Left lung (tissue), 10 donors: Measurements from ENCODE around the gene DCP1B. TPM values are rescaled to one million over a fixed set of nuclear protein-coding genes. Genes with fewer than 3 reads are reported as not detected.

ENCODE experiments used
- ATAC-seq: fragments of 200-7000 bp; cut with Tn5 transposase; one replicate; pipeline ENCODE4 v1.9.1; 2020; ENCODE audit warnings: moderate library complexity
- DNase-seq, 4 donors: peaks; one replicate each; pipeline ENCODE4 v3.0.0-alpha.2; 2013 to 2020
- H3K27ac ChIP-seq, 2 donors: fragments of 200-600 bp; sonication (generic) in 1 of 2; one replicate each; pipeline versions ENCODE4 v1.5.0 to v1.8.0; 2020 to 2021
- H3K27me3 ChIP-seq, 2 donors: fragments of 200-600 bp; sonication (generic) in 1 of 2; one replicate each; pipeline versions ENCODE4 v1.5.0 to v1.8.0; 2020 to 2021
- H3K36me3 ChIP-seq, 2 donors: fragments of 200-600 bp; sonication (generic) in 1 of 2; one replicate each; pipeline versions ENCODE4 v1.5.0 to v1.8.0; 2020 to 2021
- H3K4me1 ChIP-seq, 2 donors: fragments of 200-600 bp; one replicate each; pipeline ENCODE4 v1.8.0; 2021
- H3K4me3 ChIP-seq, 2 donors: fragments of 200-600 bp; sonication (generic) in 1 of 2; one replicate each; pipeline versions ENCODE4 v1.5.0 to v1.8.0; 2020 to 2021; ENCODE audit warnings: mild to moderate bottlenecking in 1 of 2
- H3K9me3 ChIP-seq, 2 donors: fragments of 200-600 bp; sonication (generic) in 1 of 2; one replicate each; pipeline versions ENCODE4 v1.5.0 to v1.8.0; 2020 to 2021
- CTCF ChIP-seq, 2 donors: fragments of 200-600 bp; sonication (generic) in 1 of 2; IDR thresholded peaks; one replicate each; pipeline versions ENCODE4 v1.5.0 to v1.8.0; 2021; ENCODE audit warnings: antibody characterized with exemption in 2 of 2
- intact Hi-C, 2 donors: fragments of 100-400 bp; cut with DNase I; formaldehyde crosslinking; loops; one replicate each; pipeline versions ENCODE4 v1.11.2 to v1.14.2; 2022
- polyA plus RNA-seq, 6 donors: library from polyadenylated mRNA; unstranded; fragments of 120-200 nt; gene quantifications; one replicate each; pipeline ENCODE4 v1.2.1, GENCODE V29; 2013; ENCODE audit not compliant: insufficient read length in 6 of 6
- total RNA-seq, 2 donors: library from RNA; stranded (reverse); fragmentation: NEBNext Ultra II Directional; extraction: Animal tissue kit (Norgen Biotek cat#: 25700); gene quantifications; one replicate each; pipeline ENCODE4 v1.2.1, GENCODE V29; 2021
- donor health status: DM: no; HTN: yes; CAD: no.
- donor health status: DM: no; HTN: no; CAD: no.

DCP1B gene
- total and polyA plus RNA-seq, 8 donors: 9.8 to 33.4 (median 28.5) TPM

- H3K4me3 ChIP-seq: no peak overlapping the region
- TF ChIP-seq CTCF (IDR thresholded peaks at IDR 0.05): no peak
- intact Hi-C loops: no loop called here
- no peak for DNase-seq
- H3K27me3 ChIP-seq: peaks cover 0 to 46% of the 10 kb centered on the region in 2 donors
- peaks cover 0 to 12% of the 10 kb centered on the region in 2 donors for H3K9me3 ChIP-seq
- H3K36me3 ChIP-seq: no peaks in the 10 kb centered on the region
- H3K27ac ChIP-seq: no peak overlapping the region
- no peak for ATAC-seq
- H3K4me1 ChIP-seq: peaks cover 0 to 4% of the 10 kb centered on the region in 2 donors
Measured at GRCh38 chr12:1910468-1910867, 93.8 kb downstream of the DCP1B start.

DNA sequence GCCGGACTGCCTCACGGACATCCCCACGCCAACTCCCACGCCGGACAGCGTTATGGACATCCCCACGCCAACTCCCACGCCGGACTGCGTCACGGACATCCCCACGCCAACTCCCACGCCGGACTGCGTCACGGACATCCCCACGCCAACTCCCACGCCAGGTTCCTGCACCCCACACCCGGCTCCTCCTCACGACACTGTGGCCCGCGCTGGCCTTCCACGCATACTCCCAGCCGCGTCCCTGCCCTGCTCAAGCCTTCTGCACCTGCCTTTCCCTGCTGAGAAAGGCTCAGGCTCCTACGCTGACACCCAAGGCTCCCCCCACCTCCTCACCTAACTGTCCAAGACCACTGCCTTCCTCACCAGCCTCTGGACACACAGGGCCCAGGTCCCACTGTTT is 95.5 kb downstream of the DCP1B start:
- no peak for ATAC-seq
- Histone ChIP-seq H3K27ac (no peak overlapping the region), H3K4me1 (peaks cover 0 to 4% of the 10 kb centered on the region in 2 donors), H3K36me3 (no peaks in the 10 kb centered on the region), H3K9me3 (peaks cover 0 to 29% of the 10 kb centered on the region in 2 donors), H3K27me3 (peaks cover 0 to 46% of the 10 kb centered on the region in 2 donors), H3K4me3 (no peak overlapping the region)
- TF ChIP-seq CTCF (IDR thresholded peaks at IDR 0.05): no peak
- DNase-seq: peak in 1 of 4 donors; percentile 70
- intact Hi-C loops: no loop called here

GRCh38 chr12:1907652-1908611 is 96.3 kb downstream of the DCP1B start:
- ATAC-seq (peak; percentile 51), DNase-seq (peak in 2 of 4 donors; percentile 27 to 76)
- H3K36me3 ChIP-seq: no peaks in the 10 kb centered on the region
- no peak overlapping the region for H3K27ac ChIP-seq
- H3K4me3 ChIP-seq: no peak overlapping the region
- peaks cover 0 to 46% of the 10 kb centered on the region in 2 donors for H3K27me3 ChIP-seq
- H3K4me1 ChIP-seq: peaks cover 0 to 4% of the 10 kb centered on the region in 2 donors
- TF ChIP-seq CTCF (IDR thresholded peaks at IDR 0.05): no peak
- peaks cover 0 to 36% of the 10 kb centered on the region in 2 donors for H3K9me3 ChIP-seq
- intact Hi-C loops: no loop called here

GRCh38 chr12:1906579-1906978 is 97.7 kb downstream of the DCP1B start:
- H3K4me1 ChIP-seq: peaks cover 0 to 4% of the 10 kb centered on the region in 2 donors
- DNase-seq (no peak), ATAC-seq (no peak)
- no peak for TF ChIP-seq CTCF (IDR thresholded peaks at IDR 0.05)
- peaks cover 0 to 37% of the 10 kb centered on the region in 2 donors for H3K27me3 ChIP-seq
- intact Hi-C loops: no loop called here
- no peak overlapping the region for H3K27ac ChIP-seq
- H3K9me3 ChIP-seq: peaks cover 0 to 44% of the 10 kb centered on the region in 2 donors
- H3K36me3 ChIP-seq: no peaks in the 10 kb centered on the region
- no peak overlapping the region for H3K4me3 ChIP-seq

DNA sequence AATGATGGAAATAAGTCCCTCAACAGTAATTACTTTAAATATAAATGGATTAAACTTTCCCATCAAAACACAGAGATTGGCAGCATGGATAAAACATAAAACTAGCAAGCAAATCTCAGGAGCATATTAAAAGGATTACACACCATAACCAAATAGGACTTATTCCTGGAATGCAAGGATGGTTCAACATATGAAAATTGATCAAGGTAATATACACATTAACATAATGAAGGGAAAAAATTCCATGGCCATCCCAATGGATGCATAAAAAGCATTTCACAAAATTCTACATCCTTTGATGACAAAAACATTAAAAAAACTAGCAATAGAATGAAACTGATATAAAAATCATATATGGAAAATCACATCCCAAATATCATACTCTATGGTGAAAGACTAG is 99.4 kb downstream of the DCP1B start:
- H3K9me3 ChIP-seq: peaks cover 0 to 44% of the 10 kb centered on the region in 2 donors
- no peaks in the 10 kb centered on the region for H3K36me3 ChIP-seq
- no peak overlapping the region for H3K4me3 ChIP-seq
- TF ChIP-seq CTCF (IDR thresholded peaks at IDR 0.05): no peak
- peaks cover 0 to 28% of the 10 kb centered on the region in 2 donors for H3K27me3 ChIP-seq
- H3K27ac ChIP-seq: no peak overlapping the region
- H3K4me1 ChIP-seq: peaks cover 0 to 4% of the 10 kb centered on the region in 2 donors
- intact Hi-C loops: no loop called here
- no peak for DNase-seq
- ATAC-seq: no peak
